Measurements from ENCODE around the gene ATG4D. TPM values are rescaled to one million over a fixed set of nuclear protein-coding genes. Genes with fewer than 3 reads are reported as not detected.
"Not testable (repeated sequence)": the region's sequence is repeated elsewhere in the genome, so short reads cannot be mapped to it uniquely, and the experiment has no call there.

ATG4D gene
- total RNA-seq, 2 experiments from 2014 or later: 48.3 to 57.8 TPM

GRCh38 chr19:10548746-10549276 lies 5.1 kb downstream of the ATG4D start:
- Mint-ChIP-seq H3K27ac (no peak overlapping the region), H3K4me1 (peaks cover 40% of the 10 kb centered on the region), H3K9me3 (ENCODE audit: low read depth) (no peaks in the 10 kb centered on the region), H3K27me3 (no peaks in the 10 kb centered on the region), H3K4me3 (no peak overlapping the region), H3K36me3 (peaks cover 51% of the 10 kb centered on the region)
- no peak for DNase-seq
- no peak for ATAC-seq
- CTCF ChIA-PET: interaction anchor here (0.6 to 1.8 kb wide), 6 partner anchors 25 to 300 kb away, joined by 3 to 8 read pairs (median 4); no protein-coding TSS in a partner anchor

- Mint-ChIP-seq H3K9me3 (ENCODE audit: low read depth) (no peaks in the 10 kb centered on the region), H3K4me1 (peaks cover 48% of the 10 kb centered on the region), H3K4me3 (no peak overlapping the region), H3K27ac (no peak overlapping the region), H3K36me3 (peaks cover 55% of the 10 kb centered on the region), H3K27me3 (no peaks in the 10 kb centered on the region)
- ATAC-seq (no peak), DNase-seq (no peak)
- CTCF ChIA-PET: no interaction called here
These were observed 6.0 kb downstream of the ATG4D start for GRCh38 chr19:10549733-10550132.

DNA sequence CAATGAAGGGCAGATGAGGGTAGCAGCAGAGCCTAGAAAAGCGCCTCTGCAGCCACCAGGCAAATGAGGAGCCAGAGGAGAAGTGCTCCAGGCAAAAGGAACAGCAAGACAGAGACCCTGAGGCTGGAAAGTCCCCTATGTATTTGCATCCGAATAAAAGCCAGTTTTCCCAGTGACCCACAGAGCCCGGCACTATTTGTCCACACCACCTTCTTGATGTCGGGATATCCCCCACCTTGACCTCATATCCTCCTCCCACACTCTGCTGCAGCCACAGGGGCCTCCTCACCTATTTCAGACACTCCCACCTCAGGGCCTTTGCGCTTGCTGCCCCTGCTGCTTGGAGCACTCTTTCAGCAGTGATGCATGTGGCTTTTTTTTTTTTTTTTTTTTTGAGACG lies 6.6 kb downstream of the ATG4D start:
- ATAC-seq (no peak), DNase-seq (no peak)
- H3K36me3 Mint-ChIP-seq: peaks cover 57% of the 10 kb centered on the region
- no peaks in the 10 kb centered on the region for H3K27me3 Mint-ChIP-seq
- no peaks in the 10 kb centered on the region for H3K9me3 Mint-ChIP-seq (ENCODE audit: low read depth)
- CTCF ChIA-PET: interaction anchor here (1.1 to 7.0 kb wide), 3 partner anchors 11 to 23 kb away, joined by 3 to 116 read pairs (median 22); partner anchors contain the start of genes CDKN2D and KRI1
- H3K4me1 Mint-ChIP-seq: peaks cover 48% of the 10 kb centered on the region
- H3K27ac Mint-ChIP-seq: no peak overlapping the region
- no peak overlapping the region for H3K4me3 Mint-ChIP-seq

DNA sequence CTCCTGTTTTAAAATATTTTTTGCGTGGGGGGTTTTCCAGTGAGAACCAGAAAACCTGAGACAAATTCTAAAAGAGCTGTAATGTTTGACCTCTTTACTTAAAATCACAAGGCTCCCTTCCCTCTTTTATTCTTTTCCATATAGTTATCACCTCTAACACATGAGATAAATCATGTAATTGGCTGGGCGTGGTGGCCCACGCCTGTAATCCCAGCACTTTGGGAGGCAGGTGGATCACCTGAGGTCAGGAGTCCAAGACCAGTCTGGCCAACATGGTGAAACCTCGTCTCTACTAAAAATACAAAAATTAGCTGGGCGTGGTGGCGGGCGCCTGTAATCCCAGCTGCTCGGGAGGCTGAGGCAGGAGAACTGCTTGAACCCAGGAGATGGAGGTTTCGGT lies 7.3 kb downstream of the ATG4D start:
- Mint-ChIP-seq H3K4me1 (peaks cover 54% of the 10 kb centered on the region), H3K36me3 (peaks cover 60% of the 10 kb centered on the region)
- CTCF ChIA-PET: interaction anchor here (0.7 to 7.0 kb wide), 17 partner anchors 8 to 147 kb away, joined by 3 to 116 read pairs (median 4); partner anchors contain the start of genes ATG4D, CDC37, CDKN2D and KEAP1
- H3K4me3 Mint-ChIP-seq; H3K9me3 Mint-ChIP-seq (ENCODE audit: low read depth); ATAC-seq; H3K27ac Mint-ChIP-seq; H3K27me3 Mint-ChIP-seq; DNase-seq: not testable (repeated sequence)

- CTCF ChIA-PET: interaction anchor here (0.7 to 7.0 kb wide), 24 partner anchors 9 to 148 kb away, joined by 3 to 116 read pairs (median 4); partner anchors contain the start of genes ATG4D, CDC37, CDKN2D and KEAP1
- ATAC-seq (no peak), DNase-seq (peak; percentile 71)
- no peak overlapping the region for H3K4me3 Mint-ChIP-seq
- H3K36me3 Mint-ChIP-seq: peaks cover 62% of the 10 kb centered on the region
- peak overlapping the region; percentile 95 for H3K27ac Mint-ChIP-seq
- H3K27me3 Mint-ChIP-seq: no peaks in the 10 kb centered on the region
- H3K4me1 Mint-ChIP-seq: peaks cover 56% of the 10 kb centered on the region
- H3K9me3 Mint-ChIP-seq (ENCODE audit: low read depth): no peaks in the 10 kb centered on the region
These were observed 8.1 kb downstream of the ATG4D start for GRCh38 chr19:10551698-10552301.

GRCh38 chr19:10552510-10553053 lies 8.9 kb downstream of the ATG4D start:
- Mint-ChIP-seq H3K27ac (peak overlapping the region; percentile 95), H3K9me3 (ENCODE audit: low read depth) (no peaks in the 10 kb centered on the region), H3K4me1 (peaks cover 56% of the 10 kb centered on the region), H3K27me3 (no peaks in the 10 kb centered on the region), H3K4me3 (no peak overlapping the region), H3K36me3 (peaks cover 63% of the 10 kb centered on the region)
- ATAC-seq: no peak
- peak; percentile 62 for DNase-seq
- CTCF ChIA-PET: interaction anchor here (0.7 to 7.0 kb wide), 24 partner anchors 9 to 297 kb away, joined by 3 to 116 read pairs (median 6); partner anchors contain the start of genes ATG4D, CDKN2D, KEAP1 and KRI1

DNA sequence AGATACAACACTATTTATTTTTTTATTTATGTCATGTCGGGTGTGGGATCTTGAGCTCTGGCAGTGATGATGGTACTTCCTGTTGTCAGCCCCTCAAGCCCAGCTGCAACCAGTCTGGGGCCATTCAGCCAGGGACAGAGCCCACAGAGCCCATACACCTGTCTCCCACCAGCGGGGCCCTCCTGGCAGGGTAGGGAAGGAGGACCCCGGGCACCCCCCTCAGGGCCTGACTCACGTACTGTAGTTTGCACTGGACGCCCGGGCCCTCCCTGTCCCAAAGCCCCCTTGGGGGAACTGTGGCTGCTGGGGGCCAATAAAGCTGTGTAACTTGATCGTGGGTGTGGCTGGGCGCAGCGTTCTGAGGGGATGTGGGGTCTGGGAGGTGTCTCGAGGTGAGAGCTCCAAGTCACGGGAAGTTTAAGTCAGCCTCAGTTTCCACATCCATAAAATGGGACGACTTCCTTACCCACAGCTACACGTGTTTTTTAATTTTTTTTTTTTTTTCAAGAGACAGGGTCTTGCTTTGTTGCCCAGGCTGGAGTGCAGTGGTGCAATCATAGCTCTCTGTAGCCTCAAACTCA lies 9.5 kb downstream of the ATG4D start:
- peak overlapping the region; percentile 48 for H3K4me3 Mint-ChIP-seq
- DNase-seq (peak; percentile 53), ATAC-seq (no peak)
- H3K9me3 Mint-ChIP-seq (ENCODE audit: low read depth): no peaks in the 10 kb centered on the region
- H3K27me3 Mint-ChIP-seq: no peaks in the 10 kb centered on the region
- CTCF ChIA-PET: interaction anchor here (0.8 to 7.0 kb wide), 23 partner anchors 9 to 296 kb away, joined by 3 to 116 read pairs (median 6); partner anchors contain the start of genes ATG4D, CDKN2D, KRI1 and S1PR5
- H3K36me3 Mint-ChIP-seq: peaks cover 67% of the 10 kb centered on the region
- H3K4me1 Mint-ChIP-seq: peaks cover 57% of the 10 kb centered on the region
- peak overlapping the region; percentile 95 for H3K27ac Mint-ChIP-seq

GRCh38 chr19:10553943-10554381 lies 10.3 kb downstream of the ATG4D start:
- Mint-ChIP-seq H3K4me1 (peaks cover 59% of the 10 kb centered on the region), H3K27ac (peak overlapping the region; percentile 95), H3K27me3 (no peaks in the 10 kb centered on the region), H3K4me3 (peak overlapping the region; percentile 48), H3K9me3 (ENCODE audit: low read depth) (no peaks in the 10 kb centered on the region), H3K36me3 (peaks cover 64% of the 10 kb centered on the region)
- ATAC-seq (peak; percentile 87), DNase-seq (peak; percentile 96)
- CTCF ChIA-PET: interaction anchor here (0.8 to 7.0 kb wide), 16 partner anchors 11 to 304 kb away, joined by 3 to 116 read pairs (median 6); partner anchors contain the start of genes ATG4D, CDKN2D and KRI1

GRCh38 chr19:10554760-10555609 lies 11.3 kb downstream of the ATG4D start:
- Mint-ChIP-seq H3K27me3 (no peaks in the 10 kb centered on the region), H3K9me3 (ENCODE audit: low read depth) (no peaks in the 10 kb centered on the region), H3K4me1 (peaks cover 59% of the 10 kb centered on the region), H3K27ac (peak overlapping the region; percentile 95), H3K36me3 (peaks cover 63% of the 10 kb centered on the region), H3K4me3 (no peak overlapping the region)
- CTCF ChIA-PET: interaction anchor here (0.7 to 7.0 kb wide), 8 partner anchors 12 to 305 kb away, joined by 3 to 116 read pairs (median 5); partner anchors contain the start of genes ATG4D, CDKN2D, DNM2 and KRI1
- no peak for DNase-seq
- no peak for ATAC-seq

DNA sequence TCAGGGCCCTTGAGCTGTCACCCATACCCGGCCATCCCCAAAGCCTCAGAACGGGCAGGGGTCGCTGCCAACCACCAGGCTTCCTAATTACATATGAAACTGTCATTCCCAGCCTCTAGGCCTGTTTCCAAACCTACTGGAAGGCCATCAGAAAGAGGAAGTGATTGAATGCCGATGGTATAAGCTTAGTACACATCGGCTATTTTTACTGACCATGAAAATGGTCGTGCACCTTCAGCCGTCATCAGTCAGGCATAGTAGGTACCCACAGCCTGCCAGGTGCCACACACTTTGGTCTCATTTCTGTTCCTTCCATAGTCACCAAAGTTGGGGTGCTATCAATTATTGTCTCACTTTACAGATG lies 11.9 kb downstream of the ATG4D start:
- no peak overlapping the region for H3K4me3 Mint-ChIP-seq
- no peak for ATAC-seq
- H3K9me3 Mint-ChIP-seq (ENCODE audit: low read depth): no peaks in the 10 kb centered on the region
- DNase-seq: no peak
- peaks cover 62% of the 10 kb centered on the region for H3K36me3 Mint-ChIP-seq
- H3K27ac Mint-ChIP-seq: peak overlapping the region; percentile 74
- no peaks in the 10 kb centered on the region for H3K27me3 Mint-ChIP-seq
- peaks cover 55% of the 10 kb centered on the region for H3K4me1 Mint-ChIP-seq
- CTCF ChIA-PET: interaction anchor here (1.4 to 7.0 kb wide), 2 partner anchors 11 to 118 kb away, joined by 3 to 116 read pairs; partner anchors contain the start of genes CDKN2D and KRI1

GRCh38 chr19:10557603-10558197 lies 14.0 kb downstream of the ATG4D start:
- DNase-seq: no peak
- Mint-ChIP-seq H3K27me3 (no peaks in the 10 kb centered on the region), H3K36me3 (peaks cover 61% of the 10 kb centered on the region), H3K4me3 (no peak overlapping the region), H3K9me3 (ENCODE audit: low read depth) (no peaks in the 10 kb centered on the region), H3K27ac (peak overlapping the region; percentile 62), H3K4me1 (peaks cover 40% of the 10 kb centered on the region)
- CTCF ChIA-PET: interaction anchor here (1.3 to 3.3 kb wide), 2 partner anchors 13 to 16 kb away, joined by 4 to 10 read pairs; no protein-coding TSS in a partner anchor
- no peak for ATAC-seq

DNA sequence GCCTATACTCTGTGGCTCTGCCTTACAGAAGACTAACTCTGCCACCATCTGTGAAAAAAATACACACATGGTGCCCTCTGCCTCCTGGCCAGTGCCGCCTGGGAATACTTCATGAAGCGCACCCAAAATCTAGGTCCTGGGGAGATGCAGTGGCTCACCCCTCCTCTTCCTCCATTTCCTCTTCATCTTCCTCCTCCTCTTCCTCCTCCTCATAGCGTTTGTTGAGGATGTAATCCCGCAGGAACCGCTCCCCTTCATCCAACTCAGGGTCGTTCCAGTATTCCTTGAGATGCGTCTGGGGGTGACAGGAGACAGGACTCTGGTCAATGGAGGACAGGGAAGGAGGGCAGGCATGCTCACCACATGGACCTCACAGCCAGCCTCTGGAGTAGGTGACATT lies 16.4 kb downstream of the ATG4D start:
- ATAC-seq (no peak), DNase-seq (no peak)
- Mint-ChIP-seq H3K27ac (no peak overlapping the region), H3K27me3 (no peaks in the 10 kb centered on the region), H3K36me3 (peaks cover 50% of the 10 kb centered on the region), H3K4me3 (no peak overlapping the region), H3K9me3 (ENCODE audit: low read depth) (no peaks in the 10 kb centered on the region), H3K4me1 (peaks cover 26% of the 10 kb centered on the region)
- CTCF ChIA-PET: no interaction called here
